ENCODE data around the gene MAPK14. TPM values are rescaled to one million over a fixed set of nuclear protein-coding genes. Genes with fewer than 3 reads are reported as not detected.

Gene MAPK14
- total and polyA plus RNA-seq, 10 of the 15 experiments (the other 5 are each of a cell fraction or from before 2014, with no cell fraction given) = 12.5 to 59.5 (median 43.0) TPM

- in situ Hi-C loops (cut with MboI) = no loop called here
- H3K4me2 ChIP-seq (ENCODE audit: control insufficient read depth, insufficient read depth) = no peak overlapping the region
- no TSS peak for BruUV-seq (replicated peaks)
Observed at GRCh38 chr6:36136551-36136950, 108.9 kb downstream of the MAPK14 start.

More at GRCh38 chr6:36136551-36136950, 108.9 kb downstream of the MAPK14 start:
- FAIRE-seq (no peak), DNase-seq (ENCODE audit: low read depth, low spot score) (no peak), ATAC-seq (no peak)
- POLR2A ChIA-PET = interaction anchor here (0.5 to 1.5 kb wide), 2 partner anchors 15 to 21 kb away, joined by 3 read pairs; no protein-coding TSS in a partner anchor
- H4K20me1 ChIP-seq (ENCODE audit: control insufficient read depth, insufficient read depth) = no peaks in the 10 kb centered on the region
- RAD21 ChIA-PET (ENCODE audit: unreplicated experiment) = interaction anchor here (0.8 to 1.0 kb wide), 2 partner anchors 15 to 222 kb away, joined by 3 to 5 read pairs; no protein-coding TSS in a partner anchor
- no peaks in the 10 kb centered on the region for H3K79me2 ChIP-seq (ENCODE audit: control insufficient read depth, insufficient read depth, low read length)
- no peaks in the 10 kb centered on the region for H3K36me3 ChIP-seq (ENCODE audit: control insufficient read depth in 2 of 2, insufficient read depth in 2 of 2, low read length in 1 of 2)
- H3K4me1 ChIP-seq (ENCODE audit: control insufficient read depth, insufficient read depth, low read length) = peaks cover 16% of the 10 kb centered on the region
- no peaks in the 10 kb centered on the region for H3K9me3 ChIP-seq (replicated peaks; ENCODE audit: control insufficient read depth, insufficient read depth, low read length)
- H2AFZ ChIP-seq (ENCODE audit: control insufficient read depth, low read depth, low read length) = no peak overlapping the region
- H3K9ac ChIP-seq (ENCODE audit: control insufficient read depth, insufficient read depth, low read length) = no peak overlapping the region
- CTCF ChIA-PET = interaction anchor here (0.5 kb wide), 1 partner anchor 24 kb away, joined by 4 read pairs; no protein-coding TSS in a partner anchor
- H3K27me3 ChIP-seq (replicated peaks in 1 of 2; ENCODE audit: control insufficient read depth in 2 of 2, insufficient read depth in 2 of 2, low read length in 1 of 2) = no peaks in the 10 kb centered on the region
- TF ChIP-seq PML (IDR thresholded peaks at IDR 0.05; ENCODE audit: low read length) (no peak), ESRRA (IDR thresholded peaks at IDR 0.05; ENCODE audit: low read length) (no peak), ZNF274 (IDR thresholded peaks at IDR 0.05; ENCODE audit: insufficient read depth, insufficient read length) (no peak), POLR2AphosphoS5 (IDR thresholded peaks at IDR 0.05; ENCODE audit: low read length) (no peak), ZNF217 (IDR thresholded peaks at IDR 0.05) (no peak), BMI1 (IDR thresholded peaks at IDR 0.05; ENCODE audit: borderline replicate concordance) (no peak), E2F8 (IDR thresholded peaks at IDR 0.05; ENCODE audit: low read depth, partially characterized antibody) (no peak), DPF2 (IDR thresholded peaks at IDR 0.05) (no peak), BACH1 (IDR thresholded peaks at IDR 0.05; ENCODE audit: borderline replicate concordance) (no peak), E4F1 (IDR thresholded peaks at IDR 0.05; ENCODE audit: borderline replicate concordance, partially characterized antibody) (no peak), POU2F2 (IDR thresholded peaks at IDR 0.05; ENCODE audit: borderline replicate concordance, low read depth, low read length) (no peak)
- no peak overlapping the region for H3K4me3 ChIP-seq
- intact Hi-C loops (cut with micrococcal nuclease; ENCODE audit: unreplicated experiment) = no loop called here
- 82% methylated on average over 12 of the region's 12 CpGs for WGBS (ENCODE audit: insufficient coverage, insufficient replicate concordance, low lambda C conversion rate, missing lambda C conversion rate)
- H3K27ac ChIP-seq (ENCODE audit: control insufficient read depth, insufficient read depth) = no peak overlapping the region
- SMC1A ChIA-PET (ENCODE audit: uncharacterized antibody, unreplicated experiment) = interaction anchor here (1.0 to 1.2 kb wide), 2 partner anchors 24 to 55 kb away, joined by 3 to 5 read pairs; no protein-coding TSS in a partner anchor
